H1 (cell line): ENCODE measurements around the gene RBM17. TPM values are rescaled to one million over a fixed set of nuclear protein-coding genes. Genes with fewer than 3 reads are reported as not detected.

Source experiments
- CTCF ChIA-PET: fragments of 300-600 bp; sonication (Branson Sonifier 250); formaldehyde crosslinking; loops from one replicate; lab custom pipeline; 2021; ENCODE audit not compliant: partially characterized antibody; lab: Charles Lee
- POLR2A ChIA-PET: fragments of 300-600 bp; sonication (Branson Sonifier 250); formaldehyde crosslinking; loops from one replicate; lab custom pipeline; 2021; ENCODE audit warnings: inconsistent platforms; ENCODE audit not compliant: partially characterized antibody; lab: Charles Lee
- DNase-seq, 2 experiments: peaks; one replicate each; pipeline versions ENCODE4 v3.0.0 to v3.0.0-alpha.2; 2010 to 2022; ENCODE audit warnings: low spot score in 2 of 2, low read depth in 1 of 2, mixed read lengths in 1 of 2
- FAIRE-seq: peaks from 2 replicates; lab custom pipeline; 2011; peaks lifted over from hg19 to GRCh38; lab: Jason Lieb, UNC
- H2AFZ ChIP-seq: 2 replicates; pipeline ENCODE4 v1.8.1; 2012; ENCODE audit warnings: low read length, inconsistent platforms
- H2AK5ac ChIP-seq: 2 replicates; pipeline ENCODE4 v1.6.1; 2013; ENCODE audit warnings: low read depth, low read length
- H2BK120ac ChIP-seq: replicated peaks from 2 replicates; pipeline ENCODE3; 2013; ENCODE audit warnings: low read depth, low read length, inconsistent platforms
- H2BK12ac ChIP-seq: 2 replicates; pipeline ENCODE4 v1.6.1; 2013; ENCODE audit warnings: low read depth, low read length
- H2BK15ac ChIP-seq: 2 replicates; pipeline ENCODE4 v1.6.1; 2013; ENCODE audit warnings: low read length
- H2BK20ac ChIP-seq: 2 replicates; pipeline ENCODE4 v1.6.1; 2013; ENCODE audit warnings: low read length
- H2BK5ac ChIP-seq: 2 replicates; pipeline ENCODE4 v1.6.1; 2013; ENCODE audit warnings: low read depth, low read length
- H3K14ac ChIP-seq: 2 replicates; pipeline ENCODE4 v1.6.1; 2013; ENCODE audit warnings: inconsistent platforms; ENCODE audit not compliant: insufficient read length
- H3K18ac ChIP-seq: 2 replicates; pipeline ENCODE4 v1.6.1; 2013; ENCODE audit warnings: low read length; ENCODE audit errors: extremely low read depth
- H3K23ac ChIP-seq: 2 replicates; pipeline ENCODE4 v1.6.1; 2013; ENCODE audit warnings: inconsistent platforms; ENCODE audit not compliant: insufficient read length
- H3K23me2 ChIP-seq: 2 replicates; pipeline ENCODE4 v1.6.1; 2013; ENCODE audit warnings: low read depth, low read length
- H3K27ac ChIP-seq: 2 replicates; pipeline ENCODE4 v1.6.1; 2011; ENCODE audit warnings: low read depth, low read length, inconsistent platforms
- H3K27me3 ChIP-seq, 4 experiments: replicated peaks in 1 of 4; 1 replicate in 1 of 4; 2 replicates in 3 of 4; pipeline versions ENCODE4 v1.6.1 to v1.8.1; 2011 to 2013; ENCODE audit warnings: low read length in 3 of 4, mild to moderate bottlenecking in 3 of 4, inconsistent platforms in 2 of 4, mixed read lengths in 2 of 4, moderate library complexity in 1 of 4; ENCODE audit not compliant: control insufficient read depth in 3 of 4, insufficient read depth in 3 of 4; ENCODE audit errors: extremely low read depth in 1 of 4
- H3K36me3 ChIP-seq, 4 experiments: 2 replicates each; pipeline versions ENCODE4 v1.6.1 to v1.8.1; 2011 to 2013; ENCODE audit warnings: mild to moderate bottlenecking in 4 of 4, low read length in 3 of 4, moderate library complexity in 2 of 4, control low read depth in 1 of 4, inconsistent platforms in 1 of 4; ENCODE audit not compliant: insufficient read depth in 4 of 4, control insufficient read depth in 2 of 4
- H3K4ac ChIP-seq: replicated peaks from 2 replicates; pipeline ENCODE3; 2013; ENCODE audit warnings: low read length, low read depth, mixed read lengths, inconsistent platforms; ENCODE audit not compliant: insufficient read length
- H3K4me1 ChIP-seq, 4 experiments: replicated peaks in 1 of 4; 1 replicate in 1 of 4; 2 replicates in 3 of 4; pipeline versions ENCODE4 v1.6.1 to v1.8.1; 2011 to 2013; ENCODE audit warnings: low read length in 3 of 4, inconsistent platforms in 2 of 4, mixed read lengths in 1 of 4; ENCODE audit not compliant: insufficient read depth in 4 of 4, control insufficient read depth in 3 of 4
- H3K4me2 ChIP-seq, 2 experiments: 2 replicates each; pipeline versions ENCODE4 v1.6.1 to v1.8.1; 2011 to 2013; ENCODE audit warnings: low read depth in 2 of 2, low read length in 2 of 2, control low read depth in 1 of 2, inconsistent platforms in 1 of 2, mild to moderate bottlenecking in 1 of 2; ENCODE audit not compliant: insufficient read depth in 1 of 2
- H3K4me3 ChIP-seq, 4 experiments: fragments of 200-600, 300-600 bp in 1 of 4; sonication (generic), shearing (Covaris generic), sonication (Bioruptor Twin) in 1 of 4; 2 replicates each; pipeline versions ENCODE4 v1.5.1 to v1.8.1; 2011 to 2016; ENCODE audit warnings: low read length in 4 of 4, low read depth in 3 of 4, control low read depth in 2 of 4, inconsistent platforms in 2 of 4, mild to moderate bottlenecking in 2 of 4, mixed read lengths in 1 of 4, moderate library complexity in 1 of 4; ENCODE audit not compliant: insufficient read depth in 2 of 4; ENCODE audit errors: extremely low read depth in 1 of 4
- H3K56ac ChIP-seq: replicated peaks from 2 replicates; pipeline ENCODE3; 2013; ENCODE audit warnings: low read depth, mild to moderate bottlenecking, mixed read lengths, low read length, inconsistent platforms; ENCODE audit not compliant: insufficient read length
- H3K79me1 ChIP-seq: 2 replicates; pipeline ENCODE4 v1.6.1; 2013; ENCODE audit warnings: low read depth, low read length, control low read depth
- H3K79me2 ChIP-seq, 2 experiments: 2 replicates each; pipeline versions ENCODE4 v1.6.1 to v1.8.1; 2012 to 2013; ENCODE audit warnings: low read length in 2 of 2, mild to moderate bottlenecking in 2 of 2, inconsistent platforms in 1 of 2; ENCODE audit not compliant: insufficient read depth in 2 of 2, control insufficient read depth in 1 of 2
- H3K9ac ChIP-seq, 4 experiments: replicated peaks in 1 of 4; 1 replicate in 1 of 4; 2 replicates in 3 of 4; pipeline versions ENCODE4 v1.6.1 to v1.8.1; 2011 to 2013; ENCODE audit warnings: low read depth in 3 of 4, low read length in 3 of 4, control low read depth in 2 of 4, mild to moderate bottlenecking in 2 of 4, moderate library complexity in 2 of 4, inconsistent platforms in 1 of 4; ENCODE audit errors: extremely low read depth in 1 of 4
- H3K9me3 ChIP-seq, 2 experiments: 2 replicates each; pipeline versions ENCODE4 v1.6.1 to v1.8.1; 2012 to 2013; ENCODE audit warnings: mild to moderate bottlenecking in 2 of 2, moderate library complexity in 2 of 2, control low read depth in 1 of 2, inconsistent platforms in 1 of 2, low read depth in 1 of 2, low read length in 1 of 2, mixed read lengths in 1 of 2; ENCODE audit not compliant: insufficient read depth in 2 of 2
- H4K20me1 ChIP-seq, 2 experiments: replicated peaks in 1 of 2; 2 replicates each; pipeline versions ENCODE3 to v1.8.1; 2011 to 2013; ENCODE audit warnings: inconsistent platforms in 2 of 2, low read length in 2 of 2, mild to moderate bottlenecking in 1 of 2; ENCODE audit not compliant: insufficient read depth in 2 of 2, control insufficient read depth in 1 of 2
- H4K5ac ChIP-seq: 2 replicates; pipeline ENCODE4 v1.6.1; 2013; ENCODE audit warnings: low read length, low read depth, mixed read lengths, inconsistent platforms; ENCODE audit not compliant: insufficient read length
- H4K8ac ChIP-seq: 2 replicates; pipeline ENCODE4 v1.8.0; 2013; ENCODE audit warnings: mild to moderate bottlenecking, moderate library complexity, low read length, inconsistent platforms; ENCODE audit not compliant: insufficient read depth; ENCODE audit errors: extremely low read depth
- H4K91ac ChIP-seq: replicated peaks from 2 replicates; pipeline ENCODE3; 2013; ENCODE audit warnings: low read length, mixed read lengths, inconsistent platforms; ENCODE audit not compliant: insufficient read length
- CTBP2 ChIP-seq: IDR thresholded peaks from 2 replicates; pipeline ENCODE4 v1.7.0; 2011; ENCODE audit warnings: borderline replicate concordance, mild to moderate bottlenecking, moderate library complexity, mixed read lengths, low read length; ENCODE audit not compliant: insufficient read depth, insufficient read length
- HDAC2 ChIP-seq, 2 experiments: fragments of 300-600 bp in 1 of 2; sonication (generic) in 1 of 2; IDR thresholded peaks; 2 replicates each; pipeline ENCODE4 v1.6.1; 2011 to 2012; ENCODE audit warnings: low read depth in 2 of 2, low read length in 2 of 2, mild to moderate bottlenecking in 2 of 2, moderate library complexity in 2 of 2, borderline replicate concordance in 1 of 2, inconsistent platforms in 1 of 2
- JUN ChIP-seq: IDR thresholded peaks from 2 replicates; pipeline ENCODE4 v1.6.1; 2011; ENCODE audit warnings: low read depth, mild to moderate bottlenecking, improper control_type of control experiment, low read length
- NANOG ChIP-seq: IDR thresholded peaks from 2 replicates; pipeline ENCODE4 v1.6.1; 2011; ENCODE audit warnings: low read length, low read depth, mild to moderate bottlenecking, inconsistent platforms; ENCODE audit not compliant: insufficient read depth, poor library complexity, severe bottlenecking
- POLR2A ChIP-seq, 2 experiments: IDR thresholded peaks; 1 replicate in 1 of 2; 2 replicates in 1 of 2; pipeline ENCODE4 v1.6.1; 2011; ENCODE audit warnings: low read depth in 2 of 2, low read length in 2 of 2, mild to moderate bottlenecking in 2 of 2; ENCODE audit errors: control extremely low read depth in 1 of 2
- RXRA ChIP-seq: IDR thresholded peaks from 2 replicates; pipeline ENCODE4 v1.6.1; 2011; ENCODE audit warnings: low read depth, mild to moderate bottlenecking, low read length, moderate library complexity; ENCODE audit not compliant: insufficient read depth
- SIX5 ChIP-seq: IDR thresholded peaks from 2 replicates; pipeline ENCODE4 v1.6.1; 2011; ENCODE audit warnings: mild to moderate bottlenecking, low read depth, low read length
- TBP ChIP-seq: IDR thresholded peaks from 2 replicates; pipeline ENCODE4 v1.6.1; 2011; ENCODE audit warnings: low read depth, low read length, improper control_type of control experiment
- ZNF274 ChIP-seq: IDR thresholded peaks from 2 replicates; pipeline ENCODE4 v1.7.0; 2012; ENCODE audit warnings: low read length, borderline replicate concordance; ENCODE audit errors: extremely low read depth
- WGBS, 2 experiments: shearing (Covaris generic) in 1 of 2; methylation state at CpG; one replicate each; pipeline versions ENCODE4 v1.1.6 to v1.1.7; 2013 to 2015; ENCODE audit warnings: low lambda C conversion rate in 2 of 2, mixed read lengths in 2 of 2, inconsistent platforms in 1 of 2, low coverage in 1 of 2, missing lambda C conversion rate in 1 of 2; ENCODE audit not compliant: insufficient replicate concordance in 2 of 2, insufficient coverage in 1 of 2, insufficient read length in 1 of 2; ENCODE audit errors: extremely low coverage in 1 of 2, missing lambda C conversion rate in 1 of 2; 5-methylcytosine and 5-hydroxymethylcytosine counted together
- polyA plus RNA-seq, 7 experiments: library from polyadenylated mRNA; depleted of rRNA in 3 of 7; stranded (reverse) in 5 of 7; unstranded in 2 of 7; fragments of >200 nt in 5 of 7; fragments of 200-250 nt in 2 of 7; gene quantifications; 1 replicate in 5 of 7; 2 replicates in 1 of 7; 4 replicates in 1 of 7; pipeline versions ENCODE4 v1.2.1 to v1.2.3, GENCODE V29; 2011 to 2013; ENCODE audit warnings: missing spikeins in 2 of 7, mixed read lengths in 2 of 7
- total RNA-seq: library from RNA; stranded (reverse); fragmentation: NEBNext Ultra II Directional; extraction: Animal tissue kit (Norgen Biotek cat#: 25700); gene quantifications from 2 replicates; pipeline ENCODE4 v1.2.1, GENCODE V29; 2021
- TF ChIP-seq, protein P1 (sequence below): IDR thresholded peaks from 2 replicates; pipeline ENCODE4 v1.6.1; 2011; ENCODE audit warnings: low read length, improper control_type of control experiment
- TF ChIP-seq, protein P2 (sequence below): IDR thresholded peaks from 2 replicates; pipeline ENCODE4 v1.6.1; 2011; ENCODE audit warnings: low read depth, mild to moderate bottlenecking, low read length; ENCODE audit not compliant: insufficient read depth

The RBM17 gene
- total and polyA plus RNA-seq, 2 of the 8 experiments (the other 6 are each of a cell fraction or from before 2014, with no cell fraction given) = 15.7 to 128 TPM

DNA sequence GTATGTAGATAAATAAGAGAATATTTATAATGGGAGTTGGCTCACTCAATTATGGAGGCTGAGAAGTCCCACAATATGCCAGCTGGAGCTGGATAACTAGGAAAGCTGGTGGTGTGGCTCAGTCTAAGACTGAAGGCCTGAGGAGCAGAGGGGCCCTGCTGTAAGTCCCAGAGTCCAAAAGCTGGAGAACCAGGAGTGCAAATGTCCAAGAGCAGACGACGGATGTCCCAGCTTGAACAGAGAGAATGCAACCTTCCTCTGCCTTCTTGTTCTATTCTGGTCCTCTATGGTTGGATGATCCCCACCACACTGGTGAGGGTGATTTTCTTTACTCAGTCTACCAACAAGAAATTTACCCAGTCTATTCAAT, 39.8 kb upstream of the RBM17 start:
- H3K4me3 ChIP-seq = no peak overlapping the region
- H3K79me2 ChIP-seq = no peaks in the 10 kb centered on the region
- H3K23me2 ChIP-seq = no peaks in the 10 kb centered on the region
- H3K9ac ChIP-seq = no peak overlapping the region
- no peak overlapping the region for H2BK15ac ChIP-seq
- no peak overlapping the region for H2BK5ac ChIP-seq
- H3K27me3 ChIP-seq = no peaks in the 10 kb centered on the region
- no peak overlapping the region for H2AFZ ChIP-seq
- FAIRE-seq = no peak
- DNase-seq = no peak
- H2AK5ac ChIP-seq = no peak overlapping the region
- 92% methylated on average over 2 of the region's 2 CpGs; no CpG with 5 or more reads in 1 of the 2 experiments for WGBS, 2 experiments
- no peak overlapping the region for H4K91ac ChIP-seq
- no peaks in the 10 kb centered on the region for H3K9me3 ChIP-seq
- H3K56ac ChIP-seq = no peak overlapping the region
- no peaks in the 10 kb centered on the region for H3K36me3 ChIP-seq
- H3K14ac ChIP-seq = no peak overlapping the region
- H3K23ac ChIP-seq = no peak overlapping the region
- H2BK120ac ChIP-seq = no peak overlapping the region
- ChIA-PET POLR2A (no interaction called here), CTCF (interaction anchor here (1.1 to 2.9 kb wide), 3 partner anchors 19 to 96 kb away, joined by 4 to 7 read pairs (median 4); no protein-coding TSS in a partner anchor)
- H4K20me1 ChIP-seq = no peaks in the 10 kb centered on the region
- no peak overlapping the region for H3K4me2 ChIP-seq
- H4K8ac ChIP-seq = no peak overlapping the region
- H4K5ac ChIP-seq = no peak overlapping the region
- H3K4ac ChIP-seq = no peak overlapping the region
- H3K4me1 ChIP-seq = no peaks in the 10 kb centered on the region
- no peak overlapping the region for H2BK12ac ChIP-seq
- no peak overlapping the region for H3K27ac ChIP-seq
- H3K18ac ChIP-seq = no peak overlapping the region
- no peaks in the 10 kb centered on the region for H3K79me1 ChIP-seq
- H2BK20ac ChIP-seq = no peak overlapping the region
- TF ChIP-seq, protein P1, sequence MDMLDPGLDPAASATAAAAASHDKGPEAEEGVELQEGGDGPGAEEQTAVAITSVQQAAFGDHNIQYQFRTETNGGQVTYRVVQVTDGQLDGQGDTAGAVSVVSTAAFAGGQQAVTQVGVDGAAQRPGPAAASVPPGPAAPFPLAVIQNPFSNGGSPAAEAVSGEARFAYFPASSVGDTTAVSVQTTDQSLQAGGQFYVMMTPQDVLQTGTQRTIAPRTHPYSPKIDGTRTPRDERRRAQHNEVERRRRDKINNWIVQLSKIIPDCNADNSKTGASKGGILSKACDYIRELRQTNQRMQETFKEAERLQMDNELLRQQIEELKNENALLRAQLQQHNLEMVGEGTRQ = no peak
- TF ChIP-seq ZNF274 (no peak), SIX5 (no peak), RXRA (no peak), TBP (no peak), CTBP2 (no peak), POLR2A (IDR thresholded peaks at IDR 0.05; ENCODE audit: control extremely low read depth in 1 of 2, low read depth in 2 of 2, low read length in 2 of 2) (no peak), JUN (no peak), HDAC2 (IDR thresholded peaks at IDR 0.05; ENCODE audit: borderline replicate concordance in 1 of 2, low read depth in 2 of 2, low read length in 2 of 2) (no peak), NANOG (no peak)
- TF ChIP-seq, protein P2, sequence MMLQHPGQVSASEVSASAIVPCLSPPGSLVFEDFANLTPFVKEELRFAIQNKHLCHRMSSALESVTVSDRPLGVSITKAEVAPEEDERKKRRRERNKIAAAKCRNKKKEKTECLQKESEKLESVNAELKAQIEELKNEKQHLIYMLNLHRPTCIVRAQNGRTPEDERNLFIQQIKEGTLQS = no peak
